IPS-NIHi7 (cell line): ENCODE measurements around the gene HAGH.

Experiments used
- DNase-seq: peaks from one replicate; pipeline ENCODE4 v3.0.0; 2012; ENCODE audit warnings: mixed read lengths; ENCODE audit errors: extremely low spot score

Gene HAGH

GRCh38 chr16:1787056-1787321, 39.6 kb downstream of the HAGH start:
- no peak for DNase-seq

- DNase-seq = no peak
Observed at GRCh38 chr16:1786242-1787055, 40.2 kb downstream of the HAGH start.

- no peak for DNase-seq
Observed at GRCh38 chr16:1785846-1786170, 40.8 kb downstream of the HAGH start.

GRCh38 chr16:1784977-1785845, 41.4 kb downstream of the HAGH start:
- no peak for DNase-seq

- DNase-seq = peak; percentile 100
Observed at GRCh38 chr16:1782408-1783264, 44.0 kb downstream of the HAGH start, which contains the start of the genes NUBP2 and SPSB3. NUBP2 (plus strand) TSS chr16:1782960; CDS start chr16:1783021, 61 bp downstream. SPSB3 (minus strand) TSS chr16:1782571; CDS start chr16:1781483, 1,088 bp downstream.

GRCh38 chr16:1781758-1782407, 44.7 kb downstream of the HAGH start:
- no peak for DNase-seq

- no peak for DNase-seq
Observed at GRCh38 chr16:1781254-1781653, 45.4 kb downstream of the HAGH start.

GRCh38 chr16:1780677-1781072, 46.0 kb downstream of the HAGH start:
- no peak for DNase-seq

- DNase-seq = no peak
Observed at GRCh38 chr16:1779741-1780676, 46.6 kb downstream of the HAGH start.

- DNase-seq = no peak
Observed at GRCh38 chr16:1779234-1779701, 47.4 kb downstream of the HAGH start.

- no peak for DNase-seq
Observed at GRCh38 chr16:1778200-1779179, 48.1 kb downstream of the HAGH start.

GRCh38 chr16:1777375-1778199, 49.0 kb downstream of the HAGH start:
- DNase-seq = no peak

GRCh38 chr16:1776991-1777374, 49.6 kb downstream of the HAGH start:
- no peak for DNase-seq

GRCh38 chr16:1776672-1776955, 50.0 kb downstream of the HAGH start:
- DNase-seq = no peak

GRCh38 chr16:1775846-1776671, 50.6 kb downstream of the HAGH start:
- no peak for DNase-seq

- no peak for DNase-seq
Observed at GRCh38 chr16:1775006-1775845, 51.4 kb downstream of the HAGH start.

- DNase-seq = no peak
Observed at GRCh38 chr16:1774448-1774780, 52.2 kb downstream of the HAGH start.
